Activated T-helper 1 cell treated with Interleukin-2 at 50 U/mL for 16 hours (primary cell): Measurements from ENCODE around the gene SFT2D3.
"Not testable (repeated sequence)": the region's sequence is repeated elsewhere in the genome, so short reads cannot be mapped to it uniquely, and the experiment has no call there.

Experiments used
- DNase-seq: peaks from one replicate; pipeline ENCODE4 v3.0.0-alpha.2; 2020; ENCODE audit warnings: low read depth

Gene SFT2D3

GRCh38 chr2:127743477-127744026 is 42.3 kb downstream of the SFT2D3 start:
- no peak for DNase-seq

DNA sequence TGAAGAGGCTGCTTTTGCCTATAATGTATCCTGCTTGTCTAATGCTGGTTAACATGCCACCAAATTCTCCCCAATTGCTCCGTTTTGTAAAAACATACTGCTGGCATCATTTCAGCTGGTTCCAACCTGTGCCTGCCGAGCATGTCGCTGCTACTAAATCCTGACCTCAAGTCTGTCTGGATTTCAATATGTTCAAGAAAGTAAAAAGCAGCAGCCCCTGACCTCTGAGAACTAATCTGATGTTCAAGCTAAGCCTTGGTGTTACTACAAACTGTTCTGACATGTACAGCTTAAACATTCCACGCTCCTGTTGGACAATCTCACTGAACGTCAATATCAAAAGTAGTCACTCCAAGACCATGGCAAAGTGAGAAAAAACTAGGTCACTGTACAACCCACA is 46.3 kb downstream of the SFT2D3 start:
- DNase-seq: no peak

DNA sequence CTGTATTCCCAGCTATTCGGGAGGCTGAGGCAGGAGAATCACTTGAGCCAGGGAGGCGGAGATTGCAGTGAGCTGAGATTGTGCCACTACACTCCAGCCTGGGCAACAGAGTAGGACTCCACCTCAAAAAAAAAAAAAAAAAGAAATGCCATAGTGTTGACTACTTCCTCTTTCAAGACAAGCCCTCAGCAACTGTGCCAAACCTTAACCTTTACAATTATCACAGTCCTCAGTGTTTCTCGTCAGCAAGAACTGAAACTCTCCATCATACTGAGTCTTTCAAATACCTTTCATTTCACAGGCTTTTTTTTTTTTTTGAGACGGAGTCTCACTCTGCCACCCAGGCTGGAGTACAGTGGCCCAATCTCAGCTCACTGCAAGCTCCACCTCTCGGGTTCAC is 48.2 kb downstream of the SFT2D3 start:
- not testable (repeated sequence) for DNase-seq

- DNase-seq: no peak
Measured at GRCh38 chr2:127753374-127753773, 52.1 kb downstream of the SFT2D3 start.

DNA sequence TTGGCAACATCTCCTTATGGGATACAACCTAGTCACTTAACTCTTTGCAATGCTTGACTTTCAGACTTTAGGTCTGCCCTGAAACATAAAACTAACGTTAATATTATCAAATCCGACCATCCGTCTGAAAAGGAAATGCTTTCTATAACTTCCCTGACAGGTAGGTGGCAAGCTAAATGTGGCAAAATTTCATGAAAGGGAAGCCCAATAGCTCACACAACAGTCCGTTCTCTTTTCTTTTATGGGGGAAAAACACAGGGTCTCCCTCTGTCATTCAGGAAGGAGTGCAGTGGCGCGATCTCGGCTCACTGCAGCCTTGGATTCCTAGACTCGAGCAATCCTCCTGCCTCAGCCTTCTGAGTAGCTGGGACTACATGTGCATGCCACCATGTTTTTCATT is 52.9 kb downstream of the SFT2D3 start:
- DNase-seq: no peak
